GM12891 (cell line): ENCODE measurements around the gene INTS4.

ENCODE experiments used
- POLR2A ChIP-seq: IDR thresholded peaks from 2 replicates; pipeline ENCODE4 v1.6.1; 2011; ENCODE audit warnings: low read depth, low read length, control low read depth
- POLR2AphosphoS5 ChIP-seq: IDR thresholded peaks from 2 replicates; pipeline ENCODE4 v1.6.1; 2011; ENCODE audit warnings: low read depth, low read length, control low read depth

GRCh38 chr11:77884829-77885190, 109.7 kb downstream of the INTS4 start:
- TF ChIP-seq POLR2AphosphoS5: no peak
- no peak for TF ChIP-seq POLR2A
